ENCODE data around the gene HOXB9. TPM values are rescaled to one million over a fixed set of nuclear protein-coding genes. Genes with fewer than 3 reads are reported as not detected.

Gene HOXB9
- total and polyA plus RNA-seq, 2 donors (not counting 1 experiment from before 2014, with no cell fraction given), result not detected

Other genes starting within 250 kb of the HOXB9 start
- not detected in 2 replicates for gene SKAP1, start 196.1 kb downstream of the HOXB9 start, total RNA-seq
- gene SKAP1, start 196.1 kb downstream of the HOXB9 start, polyA plus RNA-seq, result not detected in 2 replicates
- not detected in 2 replicates for gene HOXB1, start 95.3 kb downstream of the HOXB9 start, total RNA-seq
- not detected in 2 replicates for gene HOXB1, start 95.3 kb downstream of the HOXB9 start, polyA plus RNA-seq
- gene HOXB2, start 81.2 kb downstream of the HOXB9 start, total RNA-seq, result 9.2 and 12.2 TPM in 2 replicates
- gene HOXB2, start 81.2 kb downstream of the HOXB9 start, polyA plus RNA-seq, result 12.3 and 15.9 TPM in 2 replicates
- gene HOXB4, start 48.0 kb downstream of the HOXB9 start, total RNA-seq, result 6.2 and 8.9 TPM in 2 replicates
- 3.4 and 3.8 TPM in 2 replicates for gene HOXB4, start 48.0 kb downstream of the HOXB9 start, polyA plus RNA-seq
- 15.7 and 28.6 TPM in 2 replicates for gene HOXB3, start 36.1 kb downstream of the HOXB9 start, total RNA-seq
- gene HOXB3, start 36.1 kb downstream of the HOXB9 start, polyA plus RNA-seq, result 15.7 and 19.5 TPM in 2 replicates
- 1.0 and 2.1 TPM in 2 replicates for gene HOXB5, start 32.6 kb downstream of the HOXB9 start, total RNA-seq
- 9.4 and 17.2 TPM in 2 replicates for gene HOXB5, start 32.6 kb downstream of the HOXB9 start, polyA plus RNA-seq
- 10.5 and 16.2 TPM in 2 replicates for gene HOXB6, start 21.4 kb downstream of the HOXB9 start, total RNA-seq
- gene HOXB6, start 21.4 kb downstream of the HOXB9 start, polyA plus RNA-seq, result 28.9 and 42.1 TPM in 2 replicates
- 6.4 and 7.4 TPM in 2 replicates for gene HOXB7, start 15.3 kb downstream of the HOXB9 start, total RNA-seq
- 11.8 and 12.7 TPM in 2 replicates for gene HOXB7, start 15.3 kb downstream of the HOXB9 start, polyA plus RNA-seq
- gene HOXB8, start 11.1 kb downstream of the HOXB9 start, total RNA-seq, result 0.33 and 0.51 TPM in 2 replicates
- 1.4 and 2.0 TPM in 2 replicates for gene HOXB8, start 11.1 kb downstream of the HOXB9 start, polyA plus RNA-seq
- gene PRAC1, start 96.2 kb upstream of the HOXB9 start, total RNA-seq, result not detected in 2 replicates
- not detected in 2 replicates for gene PRAC1, start 96.2 kb upstream of the HOXB9 start, polyA plus RNA-seq
- not detected in 2 replicates for gene PRAC2, start 96.8 kb upstream of the HOXB9 start, total RNA-seq
- not detected in 2 replicates for gene PRAC2, start 96.8 kb upstream of the HOXB9 start, polyA plus RNA-seq
- gene HOXB13, start 102.4 kb upstream of the HOXB9 start, total RNA-seq, result not detected in 2 replicates
- not detected in 2 replicates for gene HOXB13, start 102.4 kb upstream of the HOXB9 start, polyA plus RNA-seq
- under 0.01 and 0.17 TPM in 2 replicates for gene TTLL6, start 190.9 kb upstream of the HOXB9 start, total RNA-seq
- not detected in 2 replicates for gene TTLL6, start 190.9 kb upstream of the HOXB9 start, polyA plus RNA-seq
- gene CALCOCO2, start 204.7 kb upstream of the HOXB9 start, total RNA-seq, result 50.1 and 65.1 TPM in 2 replicates
- 85.2 and 164 TPM in 2 replicates for gene CALCOCO2, start 204.7 kb upstream of the HOXB9 start, polyA plus RNA-seq

All from fibroblast of lung (primary cell).